Measurements from ENCODE around the gene ITPR1.

ITPR1 gene

DNA sequence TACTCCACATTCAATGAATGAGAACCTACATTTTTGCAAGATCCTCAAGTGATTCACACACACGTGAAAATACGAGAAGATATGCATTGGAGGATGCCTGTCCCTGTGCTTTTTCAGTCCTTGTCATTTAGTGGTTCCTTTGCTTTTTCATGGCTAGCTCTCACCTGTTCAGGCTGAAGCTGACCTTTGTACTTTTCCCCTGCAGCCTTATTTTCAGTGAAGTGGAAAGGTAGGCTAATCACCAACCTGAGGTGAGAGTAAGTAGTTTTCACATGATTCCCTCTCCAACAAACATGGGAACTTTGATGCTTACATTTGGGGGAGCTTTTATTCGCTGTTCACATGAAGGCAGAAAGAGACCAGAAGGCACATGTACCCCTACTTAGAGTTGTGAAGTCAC is 8.3 kb downstream of the ITPR1 start:
- no peak for TF ChIP-seq ZNF565 (CRISPR knock-in tag; conservative IDR thresholded peaks at IDR 0.05; ENCODE audit: low read depth)
- TF ChIP-seq ZFP3 (CRISPR knock-in tag; IDR thresholded peaks at IDR 0.05): no peak
- no peak for TF ChIP-seq CSRNP3 (CRISPR knock-in tag; IDR thresholded peaks at IDR 0.05)
- TF ChIP-seq SNAI2 (CRISPR knock-in tag; IDR thresholded peaks at IDR 0.05): no peak
- TF ChIP-seq BACH2 (CRISPR knock-in tag; IDR thresholded peaks at IDR 0.05; ENCODE audit: borderline replicate concordance): no peak
- TF ChIP-seq ZNF8 (CRISPR knock-in tag; IDR thresholded peaks at IDR 0.05): no peak
- TF ChIP-seq ESRRG (CRISPR knock-in tag; IDR thresholded peaks at IDR 0.05): no peak
- TF ChIP-seq GLIS3 (CRISPR knock-in tag; IDR thresholded peaks at IDR 0.05): no peak
- TF ChIP-seq RARB (CRISPR knock-in tag; IDR thresholded peaks at IDR 0.05): no peak
- no peak for TF ChIP-seq CSDC2 (CRISPR knock-in tag; IDR thresholded peaks at IDR 0.05)
- TF ChIP-seq, protein P1, sequence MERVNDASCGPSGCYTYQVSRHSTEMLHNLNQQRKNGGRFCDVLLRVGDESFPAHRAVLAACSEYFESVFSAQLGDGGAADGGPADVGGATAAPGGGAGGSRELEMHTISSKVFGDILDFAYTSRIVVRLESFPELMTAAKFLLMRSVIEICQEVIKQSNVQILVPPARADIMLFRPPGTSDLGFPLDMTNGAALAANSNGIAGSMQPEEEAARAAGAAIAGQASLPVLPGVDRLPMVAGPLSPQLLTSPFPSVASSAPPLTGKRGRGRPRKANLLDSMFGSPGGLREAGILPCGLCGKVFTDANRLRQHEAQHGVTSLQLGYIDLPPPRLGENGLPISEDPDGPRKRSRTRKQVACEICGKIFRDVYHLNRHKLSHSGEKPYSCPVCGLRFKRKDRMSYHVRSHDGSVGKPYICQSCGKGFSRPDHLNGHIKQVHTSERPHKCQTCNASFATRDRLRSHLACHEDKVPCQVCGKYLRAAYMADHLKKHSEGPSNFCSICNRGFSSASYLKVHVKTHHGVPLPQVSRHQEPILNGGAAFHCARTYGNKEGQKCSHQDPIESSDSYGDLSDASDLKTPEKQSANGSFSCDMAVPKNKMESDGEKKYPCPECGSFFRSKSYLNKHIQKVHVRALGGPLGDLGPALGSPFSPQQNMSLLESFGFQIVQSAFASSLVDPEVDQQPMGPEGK (CRISPR knock-in tag; IDR thresholded peaks at IDR 0.05; ENCODE audit: borderline replicate concordance): no peak
- TF ChIP-seq TCF4 (CRISPR knock-in tag; IDR thresholded peaks at IDR 0.05; ENCODE audit: borderline replicate concordance): no peak
- no peak for TF ChIP-seq ISL1 (CRISPR knock-in tag; IDR thresholded peaks at IDR 0.05)
- no peak for TF ChIP-seq ZC3H10 (CRISPR knock-in tag; IDR thresholded peaks at IDR 0.05)
- no peak for TF ChIP-seq ZNF70 (CRISPR knock-in tag; IDR thresholded peaks at IDR 0.05)
- no peak for ATAC-seq

GRCh38 chr3:4501927-4502326 is 8.8 kb downstream of the ITPR1 start:
- no peak for ATAC-seq
- TF ChIP-seq ESRRG (CRISPR knock-in tag; IDR thresholded peaks at IDR 0.05): no peak
- no peak for TF ChIP-seq PPARA (CRISPR knock-in tag; IDR thresholded peaks at IDR 0.05; ENCODE audit: borderline replicate concordance)
- TF ChIP-seq CSRNP3 (CRISPR knock-in tag; IDR thresholded peaks at IDR 0.05): no peak
- no peak for TF ChIP-seq RARB (CRISPR knock-in tag; IDR thresholded peaks at IDR 0.05)
- TF ChIP-seq, protein P2, sequence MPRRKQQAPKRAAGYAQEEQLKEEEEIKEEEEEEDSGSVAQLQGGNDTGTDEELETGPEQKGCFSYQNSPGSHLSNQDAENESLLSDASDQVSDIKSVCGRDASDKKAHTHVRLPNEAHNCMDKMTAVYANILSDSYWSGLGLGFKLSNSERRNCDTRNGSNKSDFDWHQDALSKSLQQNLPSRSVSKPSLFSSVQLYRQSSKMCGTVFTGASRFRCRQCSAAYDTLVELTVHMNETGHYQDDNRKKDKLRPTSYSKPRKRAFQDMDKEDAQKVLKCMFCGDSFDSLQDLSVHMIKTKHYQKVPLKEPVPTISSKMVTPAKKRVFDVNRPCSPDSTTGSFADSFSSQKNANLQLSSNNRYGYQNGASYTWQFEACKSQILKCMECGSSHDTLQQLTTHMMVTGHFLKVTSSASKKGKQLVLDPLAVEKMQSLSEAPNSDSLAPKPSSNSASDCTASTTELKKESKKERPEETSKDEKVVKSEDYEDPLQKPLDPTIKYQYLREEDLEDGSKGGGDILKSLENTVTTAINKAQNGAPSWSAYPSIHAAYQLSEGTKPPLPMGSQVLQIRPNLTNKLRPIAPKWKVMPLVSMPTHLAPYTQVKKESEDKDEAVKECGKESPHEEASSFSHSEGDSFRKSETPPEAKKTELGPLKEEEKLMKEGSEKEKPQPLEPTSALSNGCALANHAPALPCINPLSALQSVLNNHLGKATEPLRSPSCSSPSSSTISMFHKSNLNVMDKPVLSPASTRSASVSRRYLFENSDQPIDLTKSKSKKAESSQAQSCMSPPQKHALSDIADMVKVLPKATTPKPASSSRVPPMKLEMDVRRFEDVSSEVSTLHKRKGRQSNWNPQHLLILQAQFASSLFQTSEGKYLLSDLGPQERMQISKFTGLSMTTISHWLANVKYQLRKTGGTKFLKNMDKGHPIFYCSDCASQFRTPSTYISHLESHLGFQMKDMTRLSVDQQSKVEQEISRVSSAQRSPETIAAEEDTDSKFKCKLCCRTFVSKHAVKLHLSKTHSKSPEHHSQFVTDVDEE (CRISPR knock-in tag; IDR thresholded peaks at IDR 0.05): no peak
- no peak for TF ChIP-seq ZNF565 (CRISPR knock-in tag; conservative IDR thresholded peaks at IDR 0.05; ENCODE audit: low read depth)
- TF ChIP-seq ISL1 (CRISPR knock-in tag; IDR thresholded peaks at IDR 0.05): no peak
- no peak for TF ChIP-seq GLIS3 (CRISPR knock-in tag; IDR thresholded peaks at IDR 0.05)
- TF ChIP-seq, protein P3, sequence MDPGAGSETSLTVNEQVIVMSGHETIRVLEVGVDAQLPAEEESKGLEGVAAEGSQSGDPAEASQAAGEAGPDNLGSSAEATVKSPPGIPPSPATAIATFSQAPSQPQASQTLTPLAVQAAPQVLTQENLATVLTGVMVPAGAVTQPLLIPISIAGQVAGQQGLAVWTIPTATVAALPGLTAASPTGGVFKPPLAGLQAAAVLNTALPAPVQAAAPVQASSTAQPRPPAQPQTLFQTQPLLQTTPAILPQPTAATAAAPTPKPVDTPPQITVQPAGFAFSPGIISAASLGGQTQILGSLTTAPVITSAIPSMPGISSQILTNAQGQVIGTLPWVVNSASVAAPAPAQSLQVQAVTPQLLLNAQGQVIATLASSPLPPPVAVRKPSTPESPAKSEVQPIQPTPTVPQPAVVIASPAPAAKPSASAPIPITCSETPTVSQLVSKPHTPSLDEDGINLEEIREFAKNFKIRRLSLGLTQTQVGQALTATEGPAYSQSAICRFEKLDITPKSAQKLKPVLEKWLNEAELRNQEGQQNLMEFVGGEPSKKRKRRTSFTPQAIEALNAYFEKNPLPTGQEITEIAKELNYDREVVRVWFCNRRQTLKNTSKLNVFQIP (CRISPR knock-in tag; IDR thresholded peaks at IDR 0.05; ENCODE audit: borderline replicate concordance, low read depth): no peak
- TF ChIP-seq, protein P1 (CRISPR knock-in tag; IDR thresholded peaks at IDR 0.05; ENCODE audit: borderline replicate concordance): no peak
- TF ChIP-seq ARNTL (CRISPR knock-in tag; IDR thresholded peaks at IDR 0.05; ENCODE audit: borderline replicate concordance, low read depth): no peak
- TF ChIP-seq, protein P4, sequence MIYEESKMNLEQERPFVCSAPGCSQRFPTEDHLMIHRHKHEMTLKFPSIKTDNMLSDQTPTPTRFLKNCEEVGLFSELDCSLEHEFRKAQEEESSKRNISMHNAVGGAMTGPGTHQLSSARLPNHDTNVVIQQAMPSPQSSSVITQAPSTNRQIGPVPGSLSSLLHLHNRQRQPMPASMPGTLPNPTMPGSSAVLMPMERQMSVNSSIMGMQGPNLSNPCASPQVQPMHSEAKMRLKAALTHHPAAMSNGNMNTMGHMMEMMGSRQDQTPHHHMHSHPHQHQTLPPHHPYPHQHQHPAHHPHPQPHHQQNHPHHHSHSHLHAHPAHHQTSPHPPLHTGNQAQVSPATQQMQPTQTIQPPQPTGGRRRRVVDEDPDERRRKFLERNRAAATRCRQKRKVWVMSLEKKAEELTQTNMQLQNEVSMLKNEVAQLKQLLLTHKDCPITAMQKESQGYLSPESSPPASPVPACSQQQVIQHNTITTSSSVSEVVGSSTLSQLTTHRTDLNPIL (CRISPR knock-in tag; IDR thresholded peaks at IDR 0.05; ENCODE audit: low read depth): no peak
- no peak for TF ChIP-seq TCF4 (CRISPR knock-in tag; IDR thresholded peaks at IDR 0.05; ENCODE audit: borderline replicate concordance)
- TF ChIP-seq BACH2 (CRISPR knock-in tag; IDR thresholded peaks at IDR 0.05; ENCODE audit: borderline replicate concordance): no peak
- no peak for TF ChIP-seq ZNF8 (CRISPR knock-in tag; IDR thresholded peaks at IDR 0.05)
- TF ChIP-seq ZC3H10 (CRISPR knock-in tag; IDR thresholded peaks at IDR 0.05): no peak
- no peak for TF ChIP-seq ZFP30 (CRISPR knock-in tag; IDR thresholded peaks at IDR 0.05)
- no peak for TF ChIP-seq SNAI2 (CRISPR knock-in tag; IDR thresholded peaks at IDR 0.05)

Data from SK-N-SH treated with all-trans-retinoic acid at 6 μM for 48 hours (cell line).